ENCODE results near the gene KIR3DL2.

Gene KIR3DL2

GRCh38 chr19:54873990-54874389 lies 23.7 kb downstream of the KIR3DL2 start, which contains the start of gene FCAR:
FCAR (plus strand) TSS chr19:54874235; CDS start chr19:54874290, 55 bp downstream.
- TF ChIP-seq CSRNP3 (CRISPR knock-in tag; IDR thresholded peaks at IDR 0.05): no peak
- no peak for TF ChIP-seq ARNTL (CRISPR knock-in tag; IDR thresholded peaks at IDR 0.05; ENCODE audit: borderline replicate concordance, low read depth)
- TF ChIP-seq OSR1 (CRISPR knock-in tag; IDR thresholded peaks at IDR 0.05): no peak
- TF ChIP-seq TSHZ2 (CRISPR knock-in tag; IDR thresholded peaks at IDR 0.05): no peak

GRCh38 chr19:54875506-54875905 lies 25.3 kb downstream of the KIR3DL2 start:
- TF ChIP-seq ZNF565 (CRISPR knock-in tag; conservative IDR thresholded peaks at IDR 0.05; ENCODE audit: low read depth): no peak
- TF ChIP-seq PPARA (CRISPR knock-in tag; IDR thresholded peaks at IDR 0.05; ENCODE audit: borderline replicate concordance): no peak
- TF ChIP-seq ZFP3 (CRISPR knock-in tag; IDR thresholded peaks at IDR 0.05): no peak
- no peak for TF ChIP-seq RARB (CRISPR knock-in tag; IDR thresholded peaks at IDR 0.05)
- no peak for TF ChIP-seq TSHZ2 (CRISPR knock-in tag; IDR thresholded peaks at IDR 0.05)
- no peak for TF ChIP-seq TCF4 (CRISPR knock-in tag; IDR thresholded peaks at IDR 0.05; ENCODE audit: borderline replicate concordance)
- no peak for TF ChIP-seq CREB5 (CRISPR knock-in tag; IDR thresholded peaks at IDR 0.05; ENCODE audit: low read depth)
- TF ChIP-seq BACH2 (CRISPR knock-in tag; IDR thresholded peaks at IDR 0.05; ENCODE audit: borderline replicate concordance): no peak
- no peak for TF ChIP-seq POU6F1 (CRISPR knock-in tag; IDR thresholded peaks at IDR 0.05; ENCODE audit: borderline replicate concordance, low read depth)
- no peak for TF ChIP-seq ZFP30 (CRISPR knock-in tag; IDR thresholded peaks at IDR 0.05)
- no peak for TF ChIP-seq CSRNP3 (CRISPR knock-in tag; IDR thresholded peaks at IDR 0.05)
- no peak for TF ChIP-seq ARNTL (CRISPR knock-in tag; IDR thresholded peaks at IDR 0.05; ENCODE audit: borderline replicate concordance, low read depth)
- no peak for ATAC-seq

More at GRCh38 chr19:54873990-54874389, 23.7 kb downstream of the KIR3DL2 start, which contains the start of gene FCAR:
- ATAC-seq: no peak

- TF ChIP-seq ZFP3 (CRISPR knock-in tag; IDR thresholded peaks at IDR 0.05) (no peak), RARB (CRISPR knock-in tag; IDR thresholded peaks at IDR 0.05) (no peak), ZNF565 (CRISPR knock-in tag; conservative IDR thresholded peaks at IDR 0.05; ENCODE audit: low read depth) (no peak), PPARA (CRISPR knock-in tag; IDR thresholded peaks at IDR 0.05; ENCODE audit: borderline replicate concordance) (no peak), OSR1 (CRISPR knock-in tag; IDR thresholded peaks at IDR 0.05) (no peak), ZNF8 (CRISPR knock-in tag; IDR thresholded peaks at IDR 0.05) (no peak), BACH2 (CRISPR knock-in tag; IDR thresholded peaks at IDR 0.05; ENCODE audit: borderline replicate concordance) (no peak)
- no peak for ATAC-seq
These were observed 27.2 kb downstream of the KIR3DL2 start for GRCh38 chr19:54877471-54877870.
